COR-L47 (cell line): ENCODE results near the gene DMPK.
A peak's percentile ranks its signal among the peaks of the same experiment; 100 is the strongest.
"Not testable (repeated sequence)": the region's sequence is repeated elsewhere in the genome, so short reads cannot be mapped to it uniquely, and the experiment has no call there.

Experiments
- DNase-seq: peaks from one replicate; lab custom pipeline; 2025; lab: John Stamatoyannopoulos, UW

Gene DMPK

DNA sequence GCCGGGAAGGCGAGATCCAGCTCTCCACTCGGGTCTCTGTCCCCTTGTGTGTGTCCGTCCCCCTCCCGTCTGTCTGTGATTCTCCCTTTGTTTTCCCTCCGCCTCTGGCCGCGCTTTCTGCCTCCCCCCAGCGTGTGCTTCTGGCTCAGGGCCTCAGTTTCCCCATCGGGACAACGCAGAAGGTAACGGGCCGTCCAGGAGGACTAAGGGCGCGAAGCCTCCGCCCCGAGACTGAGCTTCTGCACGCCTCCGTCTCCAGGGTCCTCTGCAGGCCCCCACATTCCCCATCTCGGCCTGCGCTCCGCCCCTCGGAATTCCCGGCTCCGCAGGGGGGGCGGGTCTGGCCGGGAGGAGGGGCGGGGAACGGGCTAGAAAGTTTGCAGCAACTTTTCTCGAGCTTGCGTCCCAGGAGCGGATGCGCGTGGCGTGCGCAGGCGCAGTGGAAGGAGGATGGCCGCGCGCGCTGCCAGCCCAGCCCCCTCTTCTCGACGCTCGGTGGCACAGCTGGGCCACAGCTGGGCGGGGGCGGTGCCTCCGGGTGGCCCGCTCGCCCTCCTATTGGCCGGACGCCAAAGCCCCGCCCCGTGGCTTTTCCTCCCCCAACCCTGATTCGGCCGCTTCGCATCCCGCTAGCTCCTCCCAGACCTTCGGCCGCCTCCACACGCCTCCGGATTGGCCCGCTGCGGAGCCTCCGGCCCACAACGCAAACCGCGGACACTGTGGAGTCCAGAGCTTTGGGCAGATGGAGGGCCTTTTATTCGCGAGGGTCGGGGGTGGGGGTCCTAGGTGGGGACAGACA lies 13.1 kb downstream of the DMPK start, which contains the start of gene SIX5:
SIX5 (minus strand) TSS at position 269 of the 799 bp plus-strand sequence. CDS start 408 bp downstream, outside the sequence.
- peak; percentile 95 for DNase-seq

DNA sequence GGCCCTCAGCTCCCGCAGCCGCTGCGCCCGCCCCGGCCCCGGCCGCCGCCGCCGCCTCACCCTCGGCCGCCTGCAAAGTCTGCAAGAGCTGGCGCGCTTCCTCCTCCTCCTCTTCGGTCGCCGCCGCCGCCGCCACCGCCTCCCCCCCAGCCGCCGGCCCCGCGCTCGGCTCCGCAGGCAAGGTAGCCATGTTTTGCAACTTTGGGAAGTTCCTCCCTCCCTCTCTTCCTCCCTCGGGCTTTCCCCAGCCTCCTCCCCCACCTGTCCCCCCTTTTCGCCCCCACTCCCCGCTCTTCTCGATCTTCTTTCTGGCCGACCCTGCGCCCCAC lies 13.7 kb downstream of the DMPK start:
- no peak for DNase-seq

DNA sequence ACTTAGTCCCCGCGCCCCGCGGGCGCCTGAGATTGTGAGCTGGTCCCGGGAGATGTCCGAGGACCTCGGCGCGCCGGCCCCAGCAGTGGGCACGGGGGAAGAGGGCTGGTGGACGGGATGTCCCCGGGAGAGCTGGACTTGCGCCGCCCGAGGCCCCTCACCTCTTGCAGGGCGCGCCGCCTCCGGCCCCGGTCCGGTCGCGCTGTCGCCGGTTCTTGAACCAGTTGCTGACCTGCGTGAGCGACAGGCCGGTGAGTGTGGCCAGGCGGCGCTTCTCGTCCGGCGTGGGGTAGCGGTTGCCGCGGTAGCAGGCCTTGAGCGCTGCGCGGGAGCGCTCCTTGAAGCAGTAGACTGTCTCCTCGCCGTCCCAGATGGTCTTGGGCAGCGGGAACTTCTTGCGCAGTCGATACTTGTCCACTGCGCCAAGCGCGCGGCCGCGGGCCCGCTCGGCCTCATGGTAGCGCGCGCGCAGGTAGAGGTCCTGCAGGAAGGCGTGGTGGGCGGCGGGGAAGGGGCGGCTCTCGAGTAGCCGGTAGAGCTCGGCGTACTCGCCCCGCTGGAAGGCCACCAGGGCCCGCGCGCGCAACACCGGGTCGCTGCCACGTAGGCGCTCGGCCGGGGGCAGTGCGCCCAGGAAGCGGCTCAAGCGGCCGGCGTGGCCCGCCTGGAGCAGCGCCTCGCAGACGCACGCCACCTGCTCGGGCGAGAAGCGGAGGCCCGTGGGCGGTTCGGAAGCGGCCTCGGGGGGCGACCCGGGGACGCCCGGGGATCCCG lies 14.2 kb downstream of the DMPK start:
- DNase-seq = peak; percentile 24

DNA sequence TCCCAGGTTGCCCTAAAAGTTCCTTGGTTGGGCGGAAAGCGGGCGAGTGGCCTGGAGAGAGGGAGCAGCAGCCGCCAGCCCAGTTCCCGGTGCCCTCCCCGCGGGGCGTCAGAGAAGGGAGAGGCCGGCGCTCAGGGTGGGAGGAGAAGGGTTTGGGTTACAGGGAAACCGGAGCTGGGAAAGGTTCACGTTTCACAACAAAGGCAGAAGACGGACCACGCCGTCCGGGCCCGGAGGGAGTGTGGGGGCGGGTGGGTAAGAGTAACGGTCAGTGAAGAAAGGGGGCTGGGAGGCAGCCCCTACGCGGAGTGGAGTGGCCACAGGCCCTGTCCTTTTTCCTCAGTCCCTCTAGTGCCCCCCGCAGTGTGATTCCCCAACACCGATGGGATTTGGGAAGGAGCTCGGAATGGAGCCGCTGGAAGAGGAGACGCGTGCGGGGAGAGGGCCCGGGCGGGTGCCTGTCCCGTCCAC lies 14.8 kb downstream of the DMPK start:
- no peak for DNase-seq

GRCh38 chr19:45766869-45767346 lies 15.4 kb downstream of the DMPK start:
- DNase-seq = no peak

GRCh38 chr19:45766296-45766868 lies 15.9 kb downstream of the DMPK start:
- DNase-seq = no peak

GRCh38 chr19:45765702-45766295 lies 16.5 kb downstream of the DMPK start:
- DNase-seq = no peak

- no peak for DNase-seq
Observed at GRCh38 chr19:45764945-45765701, 17.2 kb downstream of the DMPK start.

- DNase-seq = no peak
Observed at GRCh38 chr19:45764475-45764874, 17.8 kb downstream of the DMPK start.

DNA sequence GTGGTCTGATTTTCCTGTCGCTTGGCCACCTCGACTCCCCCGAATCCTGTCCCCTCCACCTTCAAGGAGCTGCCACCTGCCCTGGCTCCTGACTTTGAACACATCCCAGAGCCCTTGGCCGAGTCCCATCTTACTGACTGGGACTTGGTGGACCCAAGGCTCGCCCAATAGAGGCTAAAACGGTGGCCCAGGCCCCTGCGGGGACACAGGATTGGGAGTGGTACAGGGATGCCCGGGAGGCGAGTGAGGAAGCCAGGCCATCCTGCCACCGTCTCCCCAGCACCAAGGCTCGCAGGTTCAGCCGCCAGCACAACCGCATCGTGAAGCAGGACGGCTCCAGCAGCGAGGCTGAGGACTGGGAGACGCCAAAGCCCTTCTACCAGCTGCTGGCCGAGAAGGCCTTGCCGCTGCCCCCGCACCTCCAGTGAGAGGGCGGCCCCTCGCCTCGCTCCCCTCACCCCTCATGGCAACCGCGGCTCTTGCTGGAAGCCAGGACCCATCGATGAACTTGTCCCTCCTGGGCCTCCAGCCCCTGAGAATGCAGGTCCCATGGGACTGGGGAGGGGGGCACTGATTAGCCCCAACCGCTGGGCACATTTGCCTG lies 18.5 kb downstream of the DMPK start:
- DNase-seq = no peak

DNA sequence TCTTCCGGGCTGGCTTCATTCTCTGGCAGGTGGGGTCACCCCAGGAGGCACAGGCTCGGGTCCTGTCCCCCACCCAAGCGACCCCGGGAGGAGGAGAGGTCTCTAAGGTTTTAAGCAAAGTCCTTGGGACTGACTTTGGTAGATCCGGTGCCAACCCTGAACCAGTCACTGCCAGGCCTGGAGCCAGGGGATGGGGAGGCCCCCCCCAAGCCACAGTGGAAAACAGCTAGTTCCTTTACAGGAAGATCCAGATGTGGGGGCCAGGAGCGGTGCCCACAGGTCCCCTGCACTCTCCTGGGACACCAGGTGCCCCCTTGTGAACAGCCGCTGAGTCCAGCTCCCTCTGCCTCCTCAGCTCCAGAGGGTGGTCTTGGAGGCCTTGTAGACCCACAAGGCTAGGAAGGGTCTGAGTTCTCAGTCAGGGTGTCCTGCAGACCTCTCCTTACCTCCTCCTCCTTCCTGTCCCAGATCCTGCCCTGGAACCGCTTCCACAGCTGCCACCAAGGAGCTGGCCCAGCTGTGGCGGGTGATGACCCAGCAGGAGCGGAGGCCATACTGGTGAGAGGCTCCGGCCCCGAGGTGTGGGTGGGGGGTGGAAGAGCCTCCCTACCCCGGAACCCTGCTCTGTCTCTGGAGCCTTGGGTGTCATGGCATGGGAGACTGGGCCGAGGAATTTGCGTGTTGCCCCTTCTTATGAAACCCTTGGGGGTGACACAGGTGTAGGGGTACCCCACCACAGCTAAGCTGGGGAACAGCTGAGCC lies 19.2 kb downstream of the DMPK start:
- DNase-seq = no peak

DNA sequence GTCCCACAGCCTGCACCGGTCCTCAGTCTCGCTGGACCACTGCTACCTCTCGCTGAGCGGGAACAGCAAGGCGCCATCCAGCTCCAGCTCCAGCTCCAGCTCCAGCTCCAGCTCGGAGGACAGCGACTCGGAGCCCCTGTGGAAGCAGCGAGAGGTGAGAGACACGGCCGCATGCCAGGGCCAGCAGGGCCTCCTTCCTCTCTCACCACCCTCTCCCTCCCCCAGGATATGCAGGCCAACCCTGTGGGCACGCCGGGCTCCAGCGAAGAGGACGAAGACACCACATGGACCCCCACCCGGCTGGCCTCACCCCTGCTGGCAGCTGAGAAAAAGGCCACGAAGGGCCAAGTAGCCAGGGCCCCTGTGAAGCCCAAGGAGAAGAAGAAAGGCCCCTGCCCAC lies 20.6 kb downstream of the DMPK start:
- DNase-seq = no peak

DNA sequence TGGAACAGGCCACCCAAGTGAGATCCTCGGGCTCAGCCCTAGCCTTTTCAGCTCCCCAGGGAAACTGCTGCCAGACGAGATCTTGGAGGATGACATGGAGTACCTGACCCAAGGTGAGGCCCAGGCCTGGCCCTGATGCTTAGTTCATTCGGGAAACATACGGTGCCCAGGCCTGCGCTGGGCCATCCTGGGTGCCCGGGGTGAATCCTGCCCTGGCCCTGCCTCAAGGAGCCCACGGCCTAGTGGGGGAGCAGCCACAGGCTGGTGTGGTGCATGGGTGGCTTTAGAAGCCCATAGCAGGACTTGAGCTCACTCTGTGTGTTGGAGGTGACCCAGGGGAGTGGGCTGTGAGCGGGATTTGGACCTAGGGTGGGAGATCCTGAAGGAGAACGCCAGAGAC lies 23.4 kb downstream of the DMPK start:
- DNase-seq = no peak

DNA sequence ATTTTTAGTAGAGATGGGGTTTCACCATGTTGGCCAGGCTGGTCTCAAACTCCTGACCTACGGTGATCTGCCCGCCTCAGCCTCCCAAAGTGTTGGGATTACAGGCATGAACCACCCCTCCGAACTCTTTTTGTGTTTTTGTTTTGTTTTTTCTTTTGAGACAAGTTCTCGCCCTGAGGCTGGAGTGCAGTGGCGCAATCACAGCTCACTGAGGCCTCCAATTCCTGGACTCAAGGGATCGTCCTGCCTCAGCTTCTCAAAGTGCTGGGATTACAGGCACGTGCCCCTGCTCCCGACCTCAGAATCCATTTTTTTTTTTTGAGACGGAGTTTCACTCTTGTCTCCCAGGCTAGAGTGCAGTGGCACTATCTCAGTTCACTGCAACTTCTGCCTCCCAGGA lies 24.6 kb downstream of the DMPK start:
- DNase-seq = no peak

DNA sequence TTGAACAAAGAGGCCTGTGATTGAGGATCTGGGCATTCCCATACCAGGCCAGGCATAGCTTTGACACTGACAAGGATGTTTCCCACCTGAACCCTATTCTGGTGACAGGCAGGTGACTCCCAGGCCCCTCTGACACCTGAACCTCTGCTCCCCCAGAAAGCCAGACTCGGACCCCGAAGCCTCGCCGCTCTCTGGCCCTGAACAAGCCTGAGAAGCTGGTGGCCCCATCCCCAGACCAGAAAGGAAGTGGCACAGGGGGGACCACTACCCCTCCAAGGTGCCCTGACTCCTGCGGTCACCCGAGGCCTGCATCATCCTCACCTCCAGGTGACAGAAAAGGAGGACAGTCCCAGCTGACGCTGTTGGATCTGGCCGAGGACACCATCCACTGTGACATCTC lies 28.0 kb downstream of the DMPK start:
- DNase-seq = no peak

DNA sequence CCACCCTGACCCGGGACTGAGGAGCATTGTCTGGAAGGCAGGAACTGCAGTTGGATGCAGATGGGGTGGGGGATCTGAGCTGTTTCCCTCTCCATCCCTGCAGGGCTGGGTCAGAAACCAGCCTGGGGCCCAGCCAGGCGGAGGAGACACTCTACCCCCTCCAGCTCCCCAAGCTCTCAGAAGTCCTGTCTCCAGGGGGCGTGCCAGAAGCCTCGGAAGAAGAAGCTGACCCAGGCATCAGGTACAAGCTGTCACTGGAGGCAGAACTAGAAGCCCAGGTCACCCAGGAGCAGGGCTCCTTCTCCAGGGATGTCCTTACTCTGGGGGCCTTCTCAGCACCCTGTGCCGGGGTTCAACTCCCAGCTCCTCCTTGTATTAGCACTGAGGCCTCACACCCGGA lies 28.7 kb downstream of the DMPK start:
- no peak for DNase-seq

GRCh38 chr19:45752639-45753038 lies 29.7 kb downstream of the DMPK start:
- no peak for DNase-seq

DNA sequence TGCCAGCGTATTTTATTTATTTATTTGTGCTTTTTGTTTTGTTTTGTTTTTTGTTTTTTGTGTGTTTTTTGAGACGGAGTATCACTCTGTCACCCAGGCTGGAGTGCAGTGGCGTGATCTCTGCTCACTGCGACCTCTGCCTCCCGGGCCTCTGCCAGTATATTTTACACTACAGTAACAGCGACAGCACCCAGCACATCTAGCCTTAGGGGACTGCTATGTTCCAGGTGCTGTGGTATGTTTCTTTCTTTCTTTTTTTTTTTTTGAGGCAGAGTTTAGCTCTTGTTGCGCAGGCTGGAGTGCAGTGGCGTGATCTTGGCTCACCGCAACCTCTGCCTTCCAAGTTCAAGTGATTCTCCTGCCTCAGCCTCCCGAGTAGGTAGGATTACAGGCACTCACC lies 30.8 kb downstream of the DMPK start:
- DNase-seq = not testable (repeated sequence)

DNA sequence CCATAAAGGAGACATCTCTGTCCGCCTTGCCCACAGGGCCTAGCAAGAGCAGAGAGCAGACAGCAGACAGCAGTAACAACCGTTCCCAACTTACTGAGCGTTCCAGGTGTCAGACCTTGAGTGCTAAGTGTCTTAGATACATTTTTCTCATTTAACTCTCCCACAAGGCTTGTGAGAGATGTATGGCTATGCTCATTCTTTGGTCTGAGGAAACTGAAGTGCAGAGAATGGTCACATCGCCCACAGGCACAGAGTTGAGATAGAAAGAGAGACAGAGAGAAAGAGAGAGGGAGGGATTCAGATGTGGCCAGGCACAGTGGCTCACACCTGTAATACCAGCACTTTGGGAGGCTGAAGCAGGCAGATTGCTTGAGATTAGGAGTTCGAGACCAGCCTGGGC lies 34.8 kb downstream of the DMPK start:
- DNase-seq = no peak

GRCh38 chr19:45746866-45747265 lies 35.4 kb downstream of the DMPK start:
- no peak for DNase-seq

GRCh38 chr19:45745606-45746005 lies 36.7 kb downstream of the DMPK start:
- DNase-seq = no peak
